HEK293 (cell line): Measurements from ENCODE around the gene SINHCAF.

Experiments
- HOXC10 ChIP-seq: sonication (generic); formaldehyde crosslinking; IDR thresholded peaks from 2 replicates; pipeline ENCODE4 v1.8.1; 2023; ENCODE audit warnings: mild to moderate bottlenecking, missing genetic modification reagents
- IKZF3 ChIP-seq: fragments of 450-650 bp; IDR thresholded peaks from 2 replicates; pipeline ENCODE4 v1.5.0; 2018; ENCODE audit warnings: missing biosample characterization, mild to moderate bottlenecking, missing genetic modification characterization, moderate library complexity
- KLF16 ChIP-seq: fragments of 450-650 bp; formaldehyde crosslinking; IDR thresholded peaks from 2 replicates; pipeline ENCODE4 v1.5.1; 2017; ENCODE audit warnings: missing biosample characterization, missing genetic modification characterization
- PRDM1 ChIP-seq: fragments of 450-650 bp; formaldehyde crosslinking; IDR thresholded peaks from 2 replicates; pipeline ENCODE4; 2016; ENCODE audit warnings: missing biosample characterization, missing genetic modification characterization
- SP2 ChIP-seq: fragments of 450-650 bp; formaldehyde crosslinking; IDR thresholded peaks from 2 replicates; pipeline ENCODE4 v1.5.1; 2016; ENCODE audit warnings: missing biosample characterization, missing genetic modification characterization
- TRIM28 ChIP-seq: IDR thresholded peaks from 2 replicates; pipeline ENCODE4 v1.6.1; 2011; ENCODE audit warnings: low read length, control low read depth, borderline replicate concordance
- ZBTB21 ChIP-seq: fragments of 450-650 bp; formaldehyde crosslinking; IDR thresholded peaks from 2 replicates; pipeline ENCODE4 v1.5.1; 2017; ENCODE audit warnings: missing biosample characterization, missing genetic modification characterization
- ZBTB48 ChIP-seq: fragments of 450-650 bp; formaldehyde crosslinking; IDR thresholded peaks from 2 replicates; pipeline ENCODE4 v1.5.1; 2016; ENCODE audit warnings: missing biosample characterization, missing genetic modification characterization
- ZFHX2 ChIP-seq: fragments of 450-650 bp; formaldehyde crosslinking; conservative IDR thresholded peaks from 2 replicates; pipeline ENCODE4 v1.5.1; 2016; ENCODE audit warnings: missing biosample characterization, missing genetic modification characterization
- ZFP3 ChIP-seq: fragments of 450-650 bp; formaldehyde crosslinking; IDR thresholded peaks from 2 replicates; pipeline ENCODE4 v1.5.1; 2016; ENCODE audit warnings: low read depth, missing biosample characterization, missing genetic modification characterization
- ZNF133 ChIP-seq: fragments of 450-650 bp; formaldehyde crosslinking; IDR thresholded peaks from 2 replicates; pipeline ENCODE4 v1.5.1; 2016; ENCODE audit warnings: missing biosample characterization, missing genetic modification characterization
- ZNF146 ChIP-seq: fragments of 450-650 bp; formaldehyde crosslinking; IDR thresholded peaks from 2 replicates; pipeline ENCODE4 v1.5.1; 2016; ENCODE audit warnings: missing biosample characterization, missing genetic modification characterization
- ZNF155 ChIP-seq: fragments of 450-650 bp; formaldehyde crosslinking; IDR thresholded peaks from 2 replicates; pipeline ENCODE4 v1.5.1; 2016; ENCODE audit warnings: missing biosample characterization, missing genetic modification characterization
- ZNF16 ChIP-seq: fragments of 450-650 bp; formaldehyde crosslinking; IDR thresholded peaks from 2 replicates; pipeline ENCODE4 v1.5.1; 2016; ENCODE audit warnings: low read depth, missing biosample characterization, missing genetic modification characterization
- ZNF292 ChIP-seq: fragments of 450-650 bp; formaldehyde crosslinking; IDR thresholded peaks from 2 replicates; pipeline ENCODE4 v1.5.1; 2016; ENCODE audit warnings: low read depth, missing biosample characterization, missing genetic modification characterization, borderline replicate concordance
- ZNF324 ChIP-seq: fragments of 450-650 bp; formaldehyde crosslinking; IDR thresholded peaks from 2 replicates; pipeline ENCODE4 v1.5.1; 2016; ENCODE audit warnings: missing biosample characterization, missing genetic modification characterization
- ZNF426 ChIP-seq: fragments of 450-650 bp; formaldehyde crosslinking; IDR thresholded peaks from 2 replicates; pipeline ENCODE4 v1.5.1; 2017; ENCODE audit warnings: missing biosample characterization, missing genetic modification characterization, mild to moderate bottlenecking, inconsistent platforms, moderate library complexity
- ZNF510 ChIP-seq: fragments of 450-650 bp; formaldehyde crosslinking; IDR thresholded peaks from 2 replicates; pipeline ENCODE4 v1.5.1; 2018; ENCODE audit warnings: mild to moderate bottlenecking, missing genetic modification characterization, missing biosample characterization; ENCODE audit not compliant: insufficient replicate concordance
- ZNF544 ChIP-seq: fragments of 450-650 bp; formaldehyde crosslinking; IDR thresholded peaks from 2 replicates; pipeline ENCODE4 v1.5.0; 2017; ENCODE audit warnings: missing biosample characterization, missing genetic modification characterization
- ZNF548 ChIP-seq: fragments of 450-650 bp; formaldehyde crosslinking; IDR thresholded peaks from 2 replicates; pipeline ENCODE4 v1.5.1; 2016; ENCODE audit warnings: missing biosample characterization, missing genetic modification characterization
- ZNF571 ChIP-seq: fragments of 450-650 bp; formaldehyde crosslinking; IDR thresholded peaks from 2 replicates; pipeline ENCODE4 v1.5.0; 2017; ENCODE audit warnings: missing biosample characterization, missing genetic modification characterization
- ZNF776 ChIP-seq: fragments of 450-650 bp; formaldehyde crosslinking; IDR thresholded peaks from 2 replicates; pipeline ENCODE4 v1.5.0; 2017; ENCODE audit warnings: missing biosample characterization, missing genetic modification characterization, borderline replicate concordance
- ZNF830 ChIP-seq: fragments of 450-650 bp; IDR thresholded peaks from 2 replicates; pipeline ENCODE4 v1.5.0; 2018; ENCODE audit warnings: missing biosample characterization, missing genetic modification characterization, low read depth, mild to moderate bottlenecking, moderate library complexity
- TF ChIP-seq, protein P1 (sequence below): fragments of 450-650 bp; formaldehyde crosslinking; IDR thresholded peaks from 2 replicates; pipeline ENCODE4 v1.5.1; 2016; ENCODE audit warnings: missing biosample characterization, missing genetic modification characterization
- TF ChIP-seq, protein P2 (sequence below): fragments of 450-650 bp; formaldehyde crosslinking; IDR thresholded peaks from 2 replicates; pipeline ENCODE4 v1.5.1; 2016; ENCODE audit warnings: missing biosample characterization, missing genetic modification characterization
- TF ChIP-seq, protein P3 (sequence below): fragments of 450-650 bp; formaldehyde crosslinking; IDR thresholded peaks from 2 replicates; pipeline ENCODE4 v1.5.1; 2016; ENCODE audit warnings: missing biosample characterization, missing genetic modification characterization
- TF ChIP-seq, protein P4 (sequence below): fragments of 450-650 bp; formaldehyde crosslinking; IDR thresholded peaks from 2 replicates; pipeline ENCODE4 v1.5.1; 2017; ENCODE audit warnings: missing biosample characterization, missing genetic modification characterization
- TF ChIP-seq, protein P5 (sequence below): fragments of 450-650 bp; formaldehyde crosslinking; IDR thresholded peaks from 2 replicates; pipeline ENCODE4 v1.5.1; 2017; ENCODE audit warnings: missing biosample characterization, missing genetic modification characterization
- TF ChIP-seq, protein P6 (sequence below): fragments of 450-650 bp; formaldehyde crosslinking; IDR thresholded peaks from 2 replicates; pipeline ENCODE4 v1.5.1; 2017; ENCODE audit warnings: missing biosample characterization, mild to moderate bottlenecking, missing genetic modification characterization, moderate library complexity

SINHCAF gene

DNA sequence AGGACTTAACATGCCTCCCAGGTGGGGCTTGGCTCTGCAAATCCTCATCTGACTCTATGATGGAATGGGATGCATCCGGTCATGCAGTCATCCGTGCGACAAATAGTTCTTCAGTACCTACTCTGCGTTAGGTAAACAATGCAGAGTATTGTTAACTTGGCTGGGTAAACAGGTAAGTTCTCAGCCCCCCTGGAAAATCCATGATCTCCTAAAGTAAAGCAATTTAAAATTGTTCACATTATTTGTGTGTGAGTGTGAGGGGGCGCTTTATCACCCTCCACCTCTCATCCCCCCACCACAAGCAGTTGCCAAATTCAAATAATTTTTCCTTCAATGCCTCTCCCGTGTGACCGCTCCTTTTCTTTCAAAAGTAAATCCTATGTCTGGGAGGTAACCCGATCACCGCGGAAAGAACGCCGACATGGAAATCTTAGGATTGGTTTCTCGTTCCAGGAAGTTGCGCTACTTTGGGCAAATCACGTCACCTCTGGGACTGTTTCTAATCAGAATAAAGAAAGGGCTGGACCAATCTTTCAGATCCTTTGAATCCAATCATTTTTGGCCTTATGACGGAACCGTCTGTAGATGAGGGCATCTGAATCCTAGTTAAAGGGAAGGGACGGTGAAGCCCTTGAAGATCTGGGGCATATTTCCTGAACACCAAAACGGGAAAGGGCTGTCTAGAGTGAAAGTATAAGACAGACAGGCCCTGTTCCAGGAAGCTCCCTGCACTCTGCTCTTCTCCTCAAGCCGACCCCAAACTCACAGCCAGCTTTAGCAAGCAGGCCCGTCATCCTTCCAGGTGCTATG is 44.0 kb upstream of the SINHCAF start (continued):
- TF ChIP-seq ZNF544: no peak
- no peak for TF ChIP-seq KLF16 (tag by site-specific recombination)
- TF ChIP-seq, protein P1, sequence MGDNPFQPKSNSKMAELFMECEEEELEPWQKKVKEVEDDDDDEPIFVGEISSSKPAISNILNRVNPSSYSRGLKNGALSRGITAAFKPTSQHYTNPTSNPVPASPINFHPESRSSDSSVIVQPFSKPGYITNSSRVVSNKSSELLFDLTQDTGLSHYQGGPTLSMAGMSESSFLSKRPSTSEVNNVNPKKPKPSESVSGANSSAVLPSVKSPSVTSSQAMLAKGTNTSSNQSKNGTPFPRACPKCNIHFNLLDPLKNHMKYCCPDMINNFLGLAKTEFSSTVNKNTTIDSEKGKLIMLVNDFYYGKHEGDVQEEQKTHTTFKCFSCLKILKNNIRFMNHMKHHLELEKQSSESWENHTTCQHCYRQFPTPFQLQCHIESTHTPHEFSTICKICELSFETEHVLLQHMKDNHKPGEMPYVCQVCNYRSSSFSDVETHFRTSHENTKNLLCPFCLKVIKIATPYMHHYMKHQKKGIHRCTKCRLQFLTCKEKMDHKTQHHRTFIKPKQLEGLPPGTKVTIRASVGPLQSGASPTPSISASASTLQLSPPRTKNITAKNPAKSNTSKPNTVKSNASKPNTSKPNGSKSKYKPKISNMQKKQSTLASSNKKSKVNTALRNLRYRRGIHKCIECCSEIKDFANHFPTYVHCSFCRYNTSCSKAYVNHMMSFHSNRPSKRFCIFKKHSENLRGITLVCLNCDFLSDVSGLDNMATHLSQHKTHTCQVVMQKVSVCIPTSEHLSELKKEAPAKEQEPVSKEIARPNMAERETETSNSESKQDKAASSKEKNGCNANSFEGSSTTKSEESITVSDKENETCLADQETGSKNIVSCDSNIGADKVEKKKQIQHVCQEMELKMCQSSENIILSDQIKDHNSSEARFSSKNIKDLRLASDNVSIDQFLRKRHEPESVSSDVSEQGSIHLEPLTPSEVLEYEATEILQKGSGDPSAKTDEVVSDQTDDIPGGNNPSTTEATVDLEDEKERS: no peak
- TF ChIP-seq ZNF548: no peak
- no peak for TF ChIP-seq ZNF324 (tag by site-specific recombination)
- peak; percentile 64 for TF ChIP-seq IKZF3 (tag by site-specific recombination)
- TF ChIP-seq ZBTB21 (tag by site-specific recombination): peak; percentile 90
- TF ChIP-seq, protein P2, sequence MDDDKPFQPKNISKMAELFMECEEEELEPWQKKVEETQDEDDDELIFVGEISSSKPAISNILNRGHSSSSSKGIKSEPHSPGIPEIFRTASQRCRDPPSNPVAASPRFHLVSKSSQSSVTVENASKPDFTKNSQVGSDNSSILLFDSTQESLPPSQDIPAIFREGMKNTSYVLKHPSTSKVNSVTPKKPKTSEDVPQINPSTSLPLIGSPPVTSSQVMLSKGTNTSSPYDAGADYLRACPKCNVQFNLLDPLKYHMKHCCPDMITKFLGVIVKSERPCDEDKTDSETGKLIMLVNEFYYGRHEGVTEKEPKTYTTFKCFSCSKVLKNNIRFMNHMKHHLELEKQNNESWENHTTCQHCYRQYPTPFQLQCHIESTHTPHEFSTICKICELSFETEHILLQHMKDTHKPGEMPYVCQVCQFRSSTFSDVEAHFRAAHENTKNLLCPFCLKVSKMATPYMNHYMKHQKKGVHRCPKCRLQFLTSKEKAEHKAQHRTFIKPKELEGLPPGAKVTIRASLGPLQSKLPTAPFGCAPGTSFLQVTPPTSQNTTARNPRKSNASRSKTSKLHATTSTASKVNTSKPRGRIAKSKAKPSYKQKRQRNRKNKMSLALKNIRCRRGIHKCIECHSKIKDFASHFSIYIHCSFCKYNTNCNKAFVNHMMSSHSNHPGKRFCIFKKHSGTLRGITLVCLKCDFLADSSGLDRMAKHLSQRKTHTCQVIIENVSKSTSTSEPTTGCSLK: no peak
- TF ChIP-seq, protein P3, sequence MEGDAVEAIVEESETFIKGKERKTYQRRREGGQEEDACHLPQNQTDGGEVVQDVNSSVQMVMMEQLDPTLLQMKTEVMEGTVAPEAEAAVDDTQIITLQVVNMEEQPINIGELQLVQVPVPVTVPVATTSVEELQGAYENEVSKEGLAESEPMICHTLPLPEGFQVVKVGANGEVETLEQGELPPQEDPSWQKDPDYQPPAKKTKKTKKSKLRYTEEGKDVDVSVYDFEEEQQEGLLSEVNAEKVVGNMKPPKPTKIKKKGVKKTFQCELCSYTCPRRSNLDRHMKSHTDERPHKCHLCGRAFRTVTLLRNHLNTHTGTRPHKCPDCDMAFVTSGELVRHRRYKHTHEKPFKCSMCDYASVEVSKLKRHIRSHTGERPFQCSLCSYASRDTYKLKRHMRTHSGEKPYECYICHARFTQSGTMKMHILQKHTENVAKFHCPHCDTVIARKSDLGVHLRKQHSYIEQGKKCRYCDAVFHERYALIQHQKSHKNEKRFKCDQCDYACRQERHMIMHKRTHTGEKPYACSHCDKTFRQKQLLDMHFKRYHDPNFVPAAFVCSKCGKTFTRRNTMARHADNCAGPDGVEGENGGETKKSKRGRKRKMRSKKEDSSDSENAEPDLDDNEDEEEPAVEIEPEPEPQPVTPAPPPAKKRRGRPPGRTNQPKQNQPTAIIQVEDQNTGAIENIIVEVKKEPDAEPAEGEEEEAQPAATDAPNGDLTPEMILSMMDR (tag by site-specific recombination): no peak
- 0 out of 2 replicates have a peak, but pooled peaks have one; percentile 22 for TF ChIP-seq TRIM28
- TF ChIP-seq ZNF292 (tag by site-specific recombination): no peak
- TF ChIP-seq ZNF426 (tag by site-specific recombination): no peak
- peak; percentile 70; the same call in 1 of the 2 replicates for TF ChIP-seq PRDM1 (tag by site-specific recombination)
- TF ChIP-seq, protein P4, sequence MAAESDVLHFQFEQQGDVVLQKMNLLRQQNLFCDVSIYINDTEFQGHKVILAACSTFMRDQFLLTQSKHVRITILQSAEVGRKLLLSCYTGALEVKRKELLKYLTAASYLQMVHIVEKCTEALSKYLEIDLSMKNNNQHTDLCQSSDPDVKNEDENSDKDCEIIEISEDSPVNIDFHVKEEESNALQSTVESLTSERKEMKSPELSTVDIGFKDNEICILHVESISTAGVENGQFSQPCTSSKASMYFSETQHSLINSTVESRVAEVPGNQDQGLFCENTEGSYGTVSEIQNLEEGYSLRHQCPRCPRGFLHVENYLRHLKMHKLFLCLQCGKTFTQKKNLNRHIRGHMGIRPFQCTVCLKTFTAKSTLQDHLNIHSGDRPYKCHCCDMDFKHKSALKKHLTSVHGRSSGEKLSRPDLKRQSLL (tag by site-specific recombination): no peak
- no peak for TF ChIP-seq ZNF830 (tag by site-specific recombination)
- TF ChIP-seq ZNF571: no peak
- TF ChIP-seq ZNF155 (tag by site-specific recombination): no peak
- TF ChIP-seq, protein P5, sequence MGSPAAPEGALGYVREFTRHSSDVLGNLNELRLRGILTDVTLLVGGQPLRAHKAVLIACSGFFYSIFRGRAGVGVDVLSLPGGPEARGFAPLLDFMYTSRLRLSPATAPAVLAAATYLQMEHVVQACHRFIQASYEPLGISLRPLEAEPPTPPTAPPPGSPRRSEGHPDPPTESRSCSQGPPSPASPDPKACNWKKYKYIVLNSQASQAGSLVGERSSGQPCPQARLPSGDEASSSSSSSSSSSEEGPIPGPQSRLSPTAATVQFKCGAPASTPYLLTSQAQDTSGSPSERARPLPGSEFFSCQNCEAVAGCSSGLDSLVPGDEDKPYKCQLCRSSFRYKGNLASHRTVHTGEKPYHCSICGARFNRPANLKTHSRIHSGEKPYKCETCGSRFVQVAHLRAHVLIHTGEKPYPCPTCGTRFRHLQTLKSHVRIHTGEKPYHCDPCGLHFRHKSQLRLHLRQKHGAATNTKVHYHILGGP: no peak
- TF ChIP-seq, protein P6, sequence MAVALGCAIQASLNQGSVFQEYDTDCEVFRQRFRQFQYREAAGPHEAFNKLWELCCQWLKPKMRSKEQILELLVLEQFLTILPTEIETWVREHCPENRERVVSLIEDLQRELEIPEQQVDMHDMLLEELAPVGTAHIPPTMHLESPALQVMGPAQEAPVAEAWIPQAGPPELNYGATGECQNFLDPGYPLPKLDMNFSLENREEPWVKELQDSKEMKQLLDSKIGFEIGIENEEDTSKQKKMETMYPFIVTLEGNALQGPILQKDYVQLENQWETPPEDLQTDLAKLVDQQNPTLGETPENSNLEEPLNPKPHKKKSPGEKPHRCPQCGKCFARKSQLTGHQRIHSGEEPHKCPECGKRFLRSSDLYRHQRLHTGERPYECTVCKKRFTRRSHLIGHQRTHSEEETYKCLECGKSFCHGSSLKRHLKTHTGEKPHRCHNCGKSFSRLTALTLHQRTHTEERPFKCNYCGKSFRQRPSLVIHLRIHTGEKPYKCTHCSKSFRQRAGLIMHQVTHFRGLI (tag by site-specific recombination): peak; percentile 26; the same call in 1 of the 2 replicates
- TF ChIP-seq ZBTB48 (tag by site-specific recombination): peak; percentile 46
- no peak for TF ChIP-seq ZNF133 (tag by site-specific recombination)
- no peak for TF ChIP-seq ZNF510 (tag by site-specific recombination)
- no peak for TF ChIP-seq ZNF776
- TF ChIP-seq SP2 (tag by site-specific recombination): peak; percentile 62
- TF ChIP-seq ZFHX2 (tag by site-specific recombination): 0 out of 2 replicates have a peak, but pooled peaks have one; percentile 8
- TF ChIP-seq ZNF146: no peak
- no peak for TF ChIP-seq HOXC10 (CRISPR knock-in tag)
- TF ChIP-seq ZFP3 (tag by site-specific recombination): no peak
- TF ChIP-seq ZNF16 (tag by site-specific recombination): no peak
